Midbrain (tissue), 1 donor: ENCODE measurements around the gene ARHGDIB.

Source experiments
- DNase-seq: peaks from one replicate; lab custom pipeline; 2025; lab: John Stamatoyannopoulos, UW

ARHGDIB gene

GRCh38 chr12:14956024-14956891, 5.1 kb downstream of the ARHGDIB start:
- no peak for DNase-seq

- no peak for DNase-seq
Observed at GRCh38 chr12:14954269-14954668, 7.1 kb downstream of the ARHGDIB start.

- DNase-seq: no peak
Observed at GRCh38 chr12:14953752-14954151, 7.6 kb downstream of the ARHGDIB start.

GRCh38 chr12:14952299-14952921, 9.0 kb downstream of the ARHGDIB start:
- peak; percentile 30 for DNase-seq

- no peak for DNase-seq
Observed at GRCh38 chr12:14951851-14952250, 9.6 kb downstream of the ARHGDIB start.

- DNase-seq: no peak
Observed at GRCh38 chr12:14950982-14951746, 10.2 kb downstream of the ARHGDIB start.

GRCh38 chr12:14950421-14950820, 11.0 kb downstream of the ARHGDIB start:
- no peak for DNase-seq

GRCh38 chr12:14949631-14950030, 11.8 kb downstream of the ARHGDIB start:
- DNase-seq: no peak

- peak; percentile 6 for DNase-seq
Observed at GRCh38 chr12:14948672-14949071, 12.7 kb downstream of the ARHGDIB start.

GRCh38 chr12:14946861-14947260, 14.5 kb downstream of the ARHGDIB start:
- DNase-seq: no peak

- no peak for DNase-seq
Observed at GRCh38 chr12:14946162-14946561, 15.2 kb downstream of the ARHGDIB start.

GRCh38 chr12:14942196-14942931, 19.0 kb downstream of the ARHGDIB start:
- DNase-seq: no peak

GRCh38 chr12:14941369-14941768, 20.0 kb downstream of the ARHGDIB start:
- no peak for DNase-seq

- DNase-seq: no peak
Observed at GRCh38 chr12:14938301-14938700, 23.1 kb downstream of the ARHGDIB start, which contains the start of gene ERP27. TSS of gene ERP27 (minus strand) at chr12:14938537. CDS start at chr12:14938508, 29 bp downstream.

GRCh38 chr12:14937689-14938088, 23.7 kb downstream of the ARHGDIB start:
- DNase-seq: no peak

GRCh38 chr12:14937014-14937413, 24.4 kb downstream of the ARHGDIB start:
- no peak for DNase-seq

GRCh38 chr12:14936224-14936861, 25.1 kb downstream of the ARHGDIB start:
- no peak for DNase-seq

- no peak for DNase-seq
Observed at GRCh38 chr12:14935031-14935430, 26.4 kb downstream of the ARHGDIB start.

- DNase-seq: no peak
Observed at GRCh38 chr12:14934511-14934910, 26.9 kb downstream of the ARHGDIB start.

GRCh38 chr12:14931791-14932560, 29.4 kb downstream of the ARHGDIB start:
- no peak for DNase-seq

- DNase-seq: no peak
Observed at GRCh38 chr12:14931359-14931758, 30.0 kb downstream of the ARHGDIB start.
